Neural cell (in vitro differentiated cells): ENCODE measurements around the gene ABRAXAS1. TPM values are rescaled to one million over a fixed set of nuclear protein-coding genes. Genes with fewer than 3 reads are reported as not detected.

Experiments
- H2AFZ ChIP-seq: fragments of 200-600, 300-800 bp; sonication (generic), shearing (Covaris generic); 2 replicates; pipeline ENCODE4 v1.6.0; 2014; ENCODE audit warnings: low read depth, mild to moderate bottlenecking, antibody characterized with exemption, low read length, moderate library complexity
- H3F3A ChIP-seq: fragments of 200-600 bp; shearing (Covaris generic); 2 replicates; pipeline ENCODE4 v1.6.1; 2016; ENCODE audit warnings: mild to moderate bottlenecking, moderate library complexity, mixed read lengths, antibody characterized with exemption, low read length; ENCODE audit not compliant: insufficient read depth, poor library complexity, severe bottlenecking
- H3K27ac ChIP-seq: fragments of 200-600, 300-800 bp; sonication (generic), shearing (Covaris generic); 2 replicates; pipeline ENCODE4 v1.5.1; 2014; ENCODE audit warnings: mild to moderate bottlenecking, low read length, moderate library complexity
- H3K27me3 ChIP-seq: fragments of 300-800, 200-600 bp; sonication (generic), shearing (Covaris generic); 2 replicates; pipeline ENCODE4 v1.6.0; 2014; ENCODE audit warnings: mild to moderate bottlenecking, low read depth, low read length, moderate library complexity; ENCODE audit not compliant: insufficient read depth
- H3K36me3 ChIP-seq: fragments of 300-800, 200-600 bp; sonication (generic), shearing (Covaris generic); 2 replicates; pipeline ENCODE4 v1.5.1; 2014; ENCODE audit warnings: mild to moderate bottlenecking, antibody characterized with exemption, low read length, moderate library complexity; ENCODE audit not compliant: insufficient read depth
- H3K4me2 ChIP-seq: fragments of 300-800, 200-600 bp; sonication (generic), shearing (Covaris generic); 2 replicates; pipeline ENCODE4 v1.6.0; 2014; ENCODE audit warnings: mild to moderate bottlenecking, low read length
- H3K4me3 ChIP-seq: fragments of 300-800, 200-600 bp; sonication (generic), shearing (Covaris generic); 2 replicates; pipeline ENCODE4 v1.5.1; 2014; ENCODE audit warnings: mild to moderate bottlenecking, low read length, moderate library complexity
- H3K79me2 ChIP-seq: fragments of 200-600 bp; shearing (Covaris generic); replicated peaks from 2 replicates; pipeline ENCODE4 v1.6.0; 2014; ENCODE audit warnings: mild to moderate bottlenecking, low read length, moderate library complexity; ENCODE audit not compliant: insufficient read depth
- H3K9ac ChIP-seq: fragments of 300-800, 200-600 bp; sonication (generic), shearing (Covaris generic); 2 replicates; pipeline ENCODE4 v1.6.1; 2016; ENCODE audit warnings: mild to moderate bottlenecking, low read length, mixed read lengths
- H3K9me2 ChIP-seq: fragments of 200-600 bp; shearing (Covaris generic); 2 replicates; pipeline ENCODE4 v1.6.1; 2016; ENCODE audit warnings: mild to moderate bottlenecking, low read length, mixed read lengths; ENCODE audit not compliant: insufficient read depth
- H3K9me3 ChIP-seq: fragments of 200-600, 300-800 bp; sonication (generic), shearing (Covaris generic); 2 replicates; pipeline ENCODE4 v1.6.1; 2016; ENCODE audit warnings: mild to moderate bottlenecking, mixed run types, low read length, moderate library complexity, mixed read lengths
- H4K20me1 ChIP-seq: fragments of 200-600 bp; shearing (Covaris generic); 2 replicates; pipeline ENCODE4 v1.6.1; 2016; ENCODE audit warnings: mild to moderate bottlenecking, mixed run types; ENCODE audit not compliant: insufficient read depth
- EP300 ChIP-seq: fragments of 450-650 bp; conservative IDR thresholded peaks from 2 replicates; pipeline ENCODE4 v1.6.1; 2014; ENCODE audit warnings: antibody characterized with exemption, mild to moderate bottlenecking, moderate library complexity; ENCODE audit not compliant: poor library complexity, severe bottlenecking
- EZH2 ChIP-seq: fragments of 200-600, 300-800 bp; shearing (Covaris generic), sonication (generic); IDR thresholded peaks from 2 replicates; pipeline ENCODE4 v1.6.1; 2014; ENCODE audit warnings: antibody characterized with exemption, low read length, borderline replicate concordance, mild to moderate bottlenecking; ENCODE audit not compliant: insufficient read depth, poor library complexity, severe bottlenecking
- MXI1 ChIP-seq: fragments of 450-650 bp; conservative IDR thresholded peaks from 2 replicates; pipeline ENCODE4 v1.6.1; 2014; ENCODE audit warnings: antibody characterized with exemption, mild to moderate bottlenecking; ENCODE audit not compliant: poor library complexity, severe bottlenecking
- POLR2AphosphoS5 ChIP-seq: IDR thresholded peaks from 2 replicates; pipeline ENCODE4 v1.6.1; 2012
- RAD21 ChIP-seq: fragments of 450-650 bp; conservative IDR thresholded peaks from 2 replicates; pipeline ENCODE4 v1.6.1; 2014; ENCODE audit warnings: antibody characterized with exemption, mild to moderate bottlenecking, moderate library complexity
- SMC3 ChIP-seq: fragments of 450-650 bp; conservative IDR thresholded peaks from 2 replicates; pipeline ENCODE4 v1.6.1; 2014; ENCODE audit warnings: antibody characterized with exemption, mild to moderate bottlenecking, moderate library complexity; ENCODE audit not compliant: poor library complexity
- TAF1 ChIP-seq: IDR thresholded peaks from 2 replicates; pipeline ENCODE4 v1.6.1; 2012; ENCODE audit warnings: low read depth
- polyA plus RNA-seq: library from polyadenylated mRNA; depleted of rRNA; stranded (reverse); fragments of >200 nt; gene quantifications from 2 replicates; pipeline ENCODE4 v1.2.3, GENCODE V29; 2014
- TF ChIP-seq, protein P1 (sequence below): IDR thresholded peaks from 2 replicates; pipeline ENCODE4 v1.6.1; 2012; ENCODE audit warnings: borderline replicate concordance
- TF ChIP-seq, protein P2 (sequence below): fragments of 450-650 bp; IDR thresholded peaks from 2 replicates; pipeline ENCODE4 v1.5.1; 2014; ENCODE audit warnings: antibody characterized with exemption, mild to moderate bottlenecking, moderate library complexity; ENCODE audit not compliant: poor library complexity, severe bottlenecking

Gene ABRAXAS1
- polyA plus RNA-seq, 1 donor from 2014 or later, result 1.1 TPM

GRCh38 chr4:83440148-83440814 is 44.6 kb downstream of the ABRAXAS1 start:
- H4K20me1 ChIP-seq, result no peaks in the 10 kb centered on the region
- H3K27ac ChIP-seq, result no peak overlapping the region
- no peak overlapping the region for H3K4me3 ChIP-seq
- H3F3A ChIP-seq, result no peaks in the 10 kb centered on the region
- no peaks in the 10 kb centered on the region for H3K9me3 ChIP-seq
- no peak overlapping the region for H2AFZ ChIP-seq
- no peak overlapping the region for H3K4me2 ChIP-seq
- no peaks in the 10 kb centered on the region for H3K9me2 ChIP-seq
- H3K36me3 ChIP-seq, result no peaks in the 10 kb centered on the region
- no peak overlapping the region for H3K9ac ChIP-seq
- no peaks in the 10 kb centered on the region for H3K79me2 ChIP-seq
- TF ChIP-seq EP300 (no peak), SMC3 (no peak), POLR2AphosphoS5 (no peak), RAD21 (no peak), EZH2 (no peak), TAF1 (no peak), MXI1 (no peak)
- TF ChIP-seq, protein P1, sequence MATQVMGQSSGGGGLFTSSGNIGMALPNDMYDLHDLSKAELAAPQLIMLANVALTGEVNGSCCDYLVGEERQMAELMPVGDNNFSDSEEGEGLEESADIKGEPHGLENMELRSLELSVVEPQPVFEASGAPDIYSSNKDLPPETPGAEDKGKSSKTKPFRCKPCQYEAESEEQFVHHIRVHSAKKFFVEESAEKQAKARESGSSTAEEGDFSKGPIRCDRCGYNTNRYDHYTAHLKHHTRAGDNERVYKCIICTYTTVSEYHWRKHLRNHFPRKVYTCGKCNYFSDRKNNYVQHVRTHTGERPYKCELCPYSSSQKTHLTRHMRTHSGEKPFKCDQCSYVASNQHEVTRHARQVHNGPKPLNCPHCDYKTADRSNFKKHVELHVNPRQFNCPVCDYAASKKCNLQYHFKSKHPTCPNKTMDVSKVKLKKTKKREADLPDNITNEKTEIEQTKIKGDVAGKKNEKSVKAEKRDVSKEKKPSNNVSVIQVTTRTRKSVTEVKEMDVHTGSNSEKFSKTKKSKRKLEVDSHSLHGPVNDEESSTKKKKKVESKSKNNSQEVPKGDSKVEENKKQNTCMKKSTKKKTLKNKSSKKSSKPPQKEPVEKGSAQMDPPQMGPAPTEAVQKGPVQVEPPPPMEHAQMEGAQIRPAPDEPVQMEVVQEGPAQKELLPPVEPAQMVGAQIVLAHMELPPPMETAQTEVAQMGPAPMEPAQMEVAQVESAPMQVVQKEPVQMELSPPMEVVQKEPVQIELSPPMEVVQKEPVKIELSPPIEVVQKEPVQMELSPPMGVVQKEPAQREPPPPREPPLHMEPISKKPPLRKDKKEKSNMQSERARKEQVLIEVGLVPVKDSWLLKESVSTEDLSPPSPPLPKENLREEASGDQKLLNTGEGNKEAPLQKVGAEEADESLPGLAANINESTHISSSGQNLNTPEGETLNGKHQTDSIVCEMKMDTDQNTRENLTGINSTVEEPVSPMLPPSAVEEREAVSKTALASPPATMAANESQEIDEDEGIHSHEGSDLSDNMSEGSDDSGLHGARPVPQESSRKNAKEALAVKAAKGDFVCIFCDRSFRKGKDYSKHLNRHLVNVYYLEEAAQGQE, result no peak
- TF ChIP-seq, protein P2, sequence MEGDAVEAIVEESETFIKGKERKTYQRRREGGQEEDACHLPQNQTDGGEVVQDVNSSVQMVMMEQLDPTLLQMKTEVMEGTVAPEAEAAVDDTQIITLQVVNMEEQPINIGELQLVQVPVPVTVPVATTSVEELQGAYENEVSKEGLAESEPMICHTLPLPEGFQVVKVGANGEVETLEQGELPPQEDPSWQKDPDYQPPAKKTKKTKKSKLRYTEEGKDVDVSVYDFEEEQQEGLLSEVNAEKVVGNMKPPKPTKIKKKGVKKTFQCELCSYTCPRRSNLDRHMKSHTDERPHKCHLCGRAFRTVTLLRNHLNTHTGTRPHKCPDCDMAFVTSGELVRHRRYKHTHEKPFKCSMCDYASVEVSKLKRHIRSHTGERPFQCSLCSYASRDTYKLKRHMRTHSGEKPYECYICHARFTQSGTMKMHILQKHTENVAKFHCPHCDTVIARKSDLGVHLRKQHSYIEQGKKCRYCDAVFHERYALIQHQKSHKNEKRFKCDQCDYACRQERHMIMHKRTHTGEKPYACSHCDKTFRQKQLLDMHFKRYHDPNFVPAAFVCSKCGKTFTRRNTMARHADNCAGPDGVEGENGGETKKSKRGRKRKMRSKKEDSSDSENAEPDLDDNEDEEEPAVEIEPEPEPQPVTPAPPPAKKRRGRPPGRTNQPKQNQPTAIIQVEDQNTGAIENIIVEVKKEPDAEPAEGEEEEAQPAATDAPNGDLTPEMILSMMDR, result no peak
- H3K27me3 ChIP-seq, result no peaks in the 10 kb centered on the region

- Histone ChIP-seq H3F3A (no peaks in the 10 kb centered on the region), H3K27me3 (no peaks in the 10 kb centered on the region), H3K27ac (no peak overlapping the region), H3K9ac (no peak overlapping the region), H3K9me2 (no peaks in the 10 kb centered on the region), H3K4me2 (no peak overlapping the region), H3K4me3 (no peak overlapping the region), H3K79me2 (no peaks in the 10 kb centered on the region), H2AFZ (no peak overlapping the region), H4K20me1 (no peaks in the 10 kb centered on the region), H3K36me3 (no peaks in the 10 kb centered on the region), H3K9me3 (no peaks in the 10 kb centered on the region)
- TF ChIP-seq POLR2AphosphoS5 (no peak), SMC3 (no peak), EP300 (no peak), RAD21 (no peak), EZH2 (no peak), TAF1 (no peak), MXI1 (no peak)
- TF ChIP-seq, protein P2, result no peak
- TF ChIP-seq, protein P1, result no peak
Measured at GRCh38 chr4:83438719-83439118, 46.2 kb downstream of the ABRAXAS1 start.
